ENCODE measurements around the gene LRP3.

Gene LRP3

GRCh38 chr19:33247441-33247819 lies 53.3 kb downstream of the LRP3 start:
- Histone ChIP-seq H3K27ac (ENCODE audit: low read depth, low read length) (no peak overlapping the region), H3K4me1 (ENCODE audit: insufficient read depth, low read length) (no peaks in the 10 kb centered on the region), H3K9ac (ENCODE audit: low read length) (no peak overlapping the region), H3K4me3 (ENCODE audit: low read depth in 1 of 2, low read length in 2 of 2) (no peak overlapping the region), H3K27me3 (ENCODE audit: control insufficient read depth in 1 of 2, insufficient read depth in 2 of 2, low read length in 2 of 2) (no peaks in the 10 kb centered on the region), H3K9me3 (ENCODE audit: low read length) (no peaks in the 10 kb centered on the region), H3K36me3 (ENCODE audit: insufficient read depth, low read length) (no peaks in the 10 kb centered on the region)

- Histone ChIP-seq H3K9ac (ENCODE audit: low read length) (no peak overlapping the region), H3K36me3 (ENCODE audit: insufficient read depth, low read length) (no peaks in the 10 kb centered on the region), H3K4me3 (ENCODE audit: low read depth in 1 of 2, low read length in 2 of 2) (no peak overlapping the region), H3K27me3 (ENCODE audit: control insufficient read depth in 1 of 2, insufficient read depth in 2 of 2, low read length in 2 of 2) (no peaks in the 10 kb centered on the region), H3K9me3 (ENCODE audit: low read length) (no peaks in the 10 kb centered on the region), H3K27ac (ENCODE audit: low read depth, low read length) (no peak overlapping the region), H3K4me1 (ENCODE audit: insufficient read depth, low read length) (no peaks in the 10 kb centered on the region)
These were observed 54.0 kb downstream of the LRP3 start for GRCh38 chr19:33248104-33248503.

DNA sequence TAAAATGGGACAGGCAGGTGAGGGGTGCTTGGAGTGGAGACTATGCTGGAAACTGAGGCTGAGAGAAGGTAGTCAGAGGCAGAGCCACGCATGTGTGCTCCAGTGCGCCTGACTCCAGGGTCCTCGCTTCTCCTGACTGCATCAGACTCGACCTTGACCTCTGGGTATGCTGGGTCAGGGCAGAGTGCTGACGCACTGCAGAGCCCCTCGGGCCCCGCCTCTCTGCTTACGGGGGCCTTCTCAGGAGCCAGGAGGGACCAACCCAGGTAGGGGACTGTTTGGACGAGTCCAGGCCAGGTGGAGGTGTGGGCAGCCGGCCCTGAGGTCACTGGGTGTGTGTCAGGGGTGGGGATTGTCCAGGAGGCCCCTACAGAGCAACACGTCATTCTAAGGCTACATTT lies 54.4 kb downstream of the LRP3 start:
- no peak overlapping the region for H3K4me3 ChIP-seq (ENCODE audit: low read depth in 1 of 2, low read length in 2 of 2)
- no peaks in the 10 kb centered on the region for H3K9me3 ChIP-seq (ENCODE audit: low read length)
- no peaks in the 10 kb centered on the region for H3K36me3 ChIP-seq (ENCODE audit: insufficient read depth, low read length)
- no peaks in the 10 kb centered on the region for H3K27me3 ChIP-seq (ENCODE audit: control insufficient read depth in 1 of 2, insufficient read depth in 2 of 2, low read length in 2 of 2)
- no peaks in the 10 kb centered on the region for H3K4me1 ChIP-seq (ENCODE audit: insufficient read depth, low read length)
- no peak overlapping the region for H3K27ac ChIP-seq (ENCODE audit: low read depth, low read length)
- H3K9ac ChIP-seq (ENCODE audit: low read length), result no peak overlapping the region

DNA sequence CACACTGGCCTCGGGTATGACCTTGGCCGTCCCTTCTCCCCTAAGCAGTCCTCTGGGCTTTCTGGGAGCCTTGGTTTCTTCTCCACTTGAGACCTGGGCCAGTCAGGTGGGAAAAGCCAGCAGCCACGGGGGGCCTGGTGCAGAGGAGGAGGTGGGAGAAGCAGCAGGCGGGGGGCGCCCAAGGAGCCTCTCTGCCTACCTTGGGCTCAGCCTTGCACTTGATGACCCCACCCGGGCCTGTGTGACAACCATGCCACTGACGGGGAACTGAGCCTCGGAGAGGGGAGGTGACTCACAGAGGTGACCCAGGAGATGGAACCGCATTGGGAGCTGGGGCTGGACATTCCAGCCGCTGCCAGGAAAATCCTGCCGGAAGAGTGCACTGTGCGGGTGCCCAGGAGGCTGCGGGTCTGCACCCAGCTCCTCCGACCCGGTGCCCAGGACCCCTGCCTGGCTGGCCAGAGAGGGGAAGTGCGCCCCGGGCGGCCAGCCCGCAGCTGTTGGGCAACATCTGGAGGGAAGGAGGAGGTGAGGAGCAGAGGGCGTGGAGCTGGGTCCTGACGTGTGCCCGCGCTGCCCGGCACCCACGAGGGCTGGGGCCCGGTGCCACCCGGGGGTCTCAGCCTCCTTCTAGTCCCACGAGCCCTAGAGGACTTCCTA lies 55.0 kb downstream of the LRP3 start:
- Histone ChIP-seq H3K36me3 (ENCODE audit: insufficient read depth, low read length) (no peaks in the 10 kb centered on the region), H3K27ac (ENCODE audit: low read depth, low read length) (no peak overlapping the region), H3K4me3 (ENCODE audit: low read depth in 1 of 2, low read length in 2 of 2) (no peak overlapping the region), H3K4me1 (ENCODE audit: insufficient read depth, low read length) (no peaks in the 10 kb centered on the region), H3K9ac (ENCODE audit: low read length) (no peak overlapping the region), H3K27me3 (ENCODE audit: control insufficient read depth in 1 of 2, insufficient read depth in 2 of 2, low read length in 2 of 2) (no peaks in the 10 kb centered on the region), H3K9me3 (ENCODE audit: low read length) (no peaks in the 10 kb centered on the region)

GRCh38 chr19:33249740-33250366 lies 55.7 kb downstream of the LRP3 start:
- no peaks in the 10 kb centered on the region for H3K9me3 ChIP-seq (ENCODE audit: low read length)
- no peaks in the 10 kb centered on the region for H3K36me3 ChIP-seq (ENCODE audit: insufficient read depth, low read length)
- no peak overlapping the region for H3K27ac ChIP-seq (ENCODE audit: low read depth, low read length)
- no peaks in the 10 kb centered on the region for H3K27me3 ChIP-seq (ENCODE audit: control insufficient read depth in 1 of 2, insufficient read depth in 2 of 2, low read length in 2 of 2)
- H3K4me3 ChIP-seq (ENCODE audit: low read depth in 1 of 2, low read length in 2 of 2), result no peak overlapping the region
- no peak overlapping the region for H3K9ac ChIP-seq (ENCODE audit: low read length)
- no peaks in the 10 kb centered on the region for H3K4me1 ChIP-seq (ENCODE audit: insufficient read depth, low read length)

GRCh38 chr19:33250500-33250899 lies 56.4 kb downstream of the LRP3 start:
- no peaks in the 10 kb centered on the region for H3K36me3 ChIP-seq (ENCODE audit: insufficient read depth, low read length)
- H3K27ac ChIP-seq (ENCODE audit: low read depth, low read length), result no peak overlapping the region
- H3K4me3 ChIP-seq (ENCODE audit: low read depth in 1 of 2, low read length in 2 of 2), result no peak overlapping the region
- H3K27me3 ChIP-seq (ENCODE audit: control insufficient read depth in 1 of 2, insufficient read depth in 2 of 2, low read length in 2 of 2), result no peaks in the 10 kb centered on the region
- H3K9me3 ChIP-seq (ENCODE audit: low read length), result no peaks in the 10 kb centered on the region
- H3K4me1 ChIP-seq (ENCODE audit: insufficient read depth, low read length), result no peaks in the 10 kb centered on the region
- H3K9ac ChIP-seq (ENCODE audit: low read length), result no peak overlapping the region

- Histone ChIP-seq H3K4me3 (ENCODE audit: low read depth in 1 of 2, low read length in 2 of 2) (no peak overlapping the region), H3K4me1 (ENCODE audit: insufficient read depth, low read length) (no peaks in the 10 kb centered on the region), H3K27ac (ENCODE audit: low read depth, low read length) (no peak overlapping the region), H3K9ac (ENCODE audit: low read length) (no peak overlapping the region), H3K9me3 (ENCODE audit: low read length) (no peaks in the 10 kb centered on the region), H3K36me3 (ENCODE audit: insufficient read depth, low read length) (no peaks in the 10 kb centered on the region), H3K27me3 (ENCODE audit: control insufficient read depth in 1 of 2, insufficient read depth in 2 of 2, low read length in 2 of 2) (no peaks in the 10 kb centered on the region)
These were observed 56.9 kb downstream of the LRP3 start for GRCh38 chr19:33251076-33251475.

- no peak overlapping the region for H3K4me3 ChIP-seq (ENCODE audit: low read depth in 1 of 2, low read length in 2 of 2)
- H3K4me1 ChIP-seq (ENCODE audit: insufficient read depth, low read length), result no peaks in the 10 kb centered on the region
- no peak overlapping the region for H3K9ac ChIP-seq (ENCODE audit: low read length)
- no peaks in the 10 kb centered on the region for H3K27me3 ChIP-seq (ENCODE audit: control insufficient read depth in 1 of 2, insufficient read depth in 2 of 2, low read length in 2 of 2)
- no peak overlapping the region for H3K27ac ChIP-seq (ENCODE audit: low read depth, low read length)
- H3K9me3 ChIP-seq (ENCODE audit: low read length), result no peaks in the 10 kb centered on the region
- H3K36me3 ChIP-seq (ENCODE audit: insufficient read depth, low read length), result no peaks in the 10 kb centered on the region
These were observed 57.5 kb downstream of the LRP3 start for GRCh38 chr19:33251526-33252090.

- Histone ChIP-seq H3K9me3 (ENCODE audit: low read length) (no peaks in the 10 kb centered on the region), H3K4me3 (ENCODE audit: low read depth in 1 of 2, low read length in 2 of 2) (no peak overlapping the region), H3K4me1 (ENCODE audit: insufficient read depth, low read length) (no peaks in the 10 kb centered on the region), H3K27ac (ENCODE audit: low read depth, low read length) (no peak overlapping the region), H3K27me3 (ENCODE audit: control insufficient read depth in 1 of 2, insufficient read depth in 2 of 2, low read length in 2 of 2) (no peaks in the 10 kb centered on the region), H3K36me3 (ENCODE audit: insufficient read depth, low read length) (no peaks in the 10 kb centered on the region), H3K9ac (ENCODE audit: low read length) (no peak overlapping the region)
These were observed 58.4 kb downstream of the LRP3 start for GRCh38 chr19:33252418-33252962.

GRCh38 chr19:33252971-33253370 lies 58.8 kb downstream of the LRP3 start:
- Histone ChIP-seq H3K27me3 (ENCODE audit: control insufficient read depth in 1 of 2, insufficient read depth in 2 of 2, low read length in 2 of 2) (no peaks in the 10 kb centered on the region), H3K9me3 (ENCODE audit: low read length) (no peaks in the 10 kb centered on the region), H3K36me3 (ENCODE audit: insufficient read depth, low read length) (no peaks in the 10 kb centered on the region), H3K4me3 (ENCODE audit: low read depth in 1 of 2, low read length in 2 of 2) (no peak overlapping the region), H3K9ac (ENCODE audit: low read length) (no peak overlapping the region), H3K27ac (ENCODE audit: low read depth, low read length) (no peak overlapping the region), H3K4me1 (ENCODE audit: insufficient read depth, low read length) (no peaks in the 10 kb centered on the region)

- Histone ChIP-seq H3K27me3 (ENCODE audit: control insufficient read depth in 1 of 2, insufficient read depth in 2 of 2, low read length in 2 of 2) (no peaks in the 10 kb centered on the region), H3K36me3 (ENCODE audit: insufficient read depth, low read length) (no peaks in the 10 kb centered on the region), H3K9ac (ENCODE audit: low read length) (no peak overlapping the region), H3K9me3 (ENCODE audit: low read length) (no peaks in the 10 kb centered on the region), H3K4me3 (ENCODE audit: low read depth in 1 of 2, low read length in 2 of 2) (no peak overlapping the region), H3K27ac (ENCODE audit: low read depth, low read length) (no peak overlapping the region), H3K4me1 (ENCODE audit: insufficient read depth, low read length) (no peaks in the 10 kb centered on the region)
These were observed 60.2 kb downstream of the LRP3 start for GRCh38 chr19:33254245-33254824.

Measured in muscle layer of colon (tissue), 2 donors.